T-helper 2 cell treated with Interferon-gamma antibody and Interleukin-4, amounts not matched to agents 5 μg/mL and 100 μg/mL, for 36 hours (primary cell): Measurements from ENCODE around the gene COL6A5.

Experiments used
- DNase-seq: peaks from one replicate; pipeline ENCODE4 v3.0.0; 2021; ENCODE audit warnings: low spot score
- H3K27ac Mint-ChIP-seq: one replicate; pipeline ENCODE4 v1.8.0; 2021; ENCODE audit warnings: mild to moderate bottlenecking, mixed read lengths
- H3K27me3 Mint-ChIP-seq: one replicate; pipeline ENCODE4 v1.8.0; 2021; ENCODE audit warnings: low read depth, mixed read lengths
- H3K36me3 Mint-ChIP-seq: one replicate; pipeline ENCODE4 v1.8.0; 2021; ENCODE audit warnings: low read depth, mixed read lengths
- H3K4me1 Mint-ChIP-seq: one replicate; pipeline ENCODE4 v1.8.0; 2021; ENCODE audit warnings: low read depth, mixed read lengths
- H3K4me3 Mint-ChIP-seq: one replicate; pipeline ENCODE4 v1.8.0; 2022; ENCODE audit warnings: mild to moderate bottlenecking, moderate library complexity, mixed read lengths
- H3K9me3 Mint-ChIP-seq: one replicate; pipeline ENCODE4 v1.8.0; 2021; ENCODE audit warnings: mixed read lengths

COL6A5 gene

GRCh38 chr3:130374908-130375307 lies 29.4 kb downstream of the COL6A5 start:
- no peak overlapping the region for H3K27ac Mint-ChIP-seq
- no peak overlapping the region for H3K4me3 Mint-ChIP-seq
- no peaks in the 10 kb centered on the region for H3K9me3 Mint-ChIP-seq
- H3K27me3 Mint-ChIP-seq, result no peaks in the 10 kb centered on the region
- H3K4me1 Mint-ChIP-seq, result no peaks in the 10 kb centered on the region
- no peak for DNase-seq
- H3K36me3 Mint-ChIP-seq, result no peaks in the 10 kb centered on the region

- Mint-ChIP-seq H3K4me1 (no peaks in the 10 kb centered on the region), H3K9me3 (no peaks in the 10 kb centered on the region), H3K4me3 (no peak overlapping the region)
Observed at GRCh38 chr3:130377960-130378676, 32.6 kb downstream of the COL6A5 start.

GRCh38 chr3:130378677-130379191 lies 33.3 kb downstream of the COL6A5 start:
- Mint-ChIP-seq H3K9me3 (no peaks in the 10 kb centered on the region), H3K27ac (no peak overlapping the region), H3K27me3 (no peaks in the 10 kb centered on the region), H3K4me3 (no peak overlapping the region), H3K4me1 (no peaks in the 10 kb centered on the region), H3K36me3 (no peaks in the 10 kb centered on the region)
- DNase-seq, result no peak

More at GRCh38 chr3:130377960-130378676, 32.6 kb downstream of the COL6A5 start:
- H3K27ac Mint-ChIP-seq, result no peak overlapping the region
- no peaks in the 10 kb centered on the region for H3K27me3 Mint-ChIP-seq
- no peaks in the 10 kb centered on the region for H3K36me3 Mint-ChIP-seq
- DNase-seq, result no peak

- Mint-ChIP-seq H3K9me3 (no peaks in the 10 kb centered on the region), H3K4me3 (no peak overlapping the region), H3K36me3 (no peaks in the 10 kb centered on the region), H3K27ac (no peak overlapping the region), H3K4me1 (no peaks in the 10 kb centered on the region), H3K27me3 (no peaks in the 10 kb centered on the region)
- DNase-seq, result no peak
Observed at GRCh38 chr3:130379274-130379673, 33.8 kb downstream of the COL6A5 start.

GRCh38 chr3:130380398-130380797 lies 34.9 kb downstream of the COL6A5 start:
- no peaks in the 10 kb centered on the region for H3K36me3 Mint-ChIP-seq
- no peaks in the 10 kb centered on the region for H3K9me3 Mint-ChIP-seq
- no peak for DNase-seq
- no peak overlapping the region for H3K4me3 Mint-ChIP-seq
- no peaks in the 10 kb centered on the region for H3K27me3 Mint-ChIP-seq
- no peak overlapping the region for H3K27ac Mint-ChIP-seq
- no peaks in the 10 kb centered on the region for H3K4me1 Mint-ChIP-seq

GRCh38 chr3:130383424-130383823 lies 38.0 kb downstream of the COL6A5 start:
- Mint-ChIP-seq H3K27ac (no peak overlapping the region), H3K36me3 (no peaks in the 10 kb centered on the region), H3K4me1 (no peaks in the 10 kb centered on the region), H3K9me3 (no peaks in the 10 kb centered on the region), H3K4me3 (no peak overlapping the region), H3K27me3 (no peaks in the 10 kb centered on the region)
- DNase-seq, result no peak

- H3K27ac Mint-ChIP-seq, result no peak overlapping the region
Observed at GRCh38 chr3:130384476-130385025, 39.1 kb downstream of the COL6A5 start.

GRCh38 chr3:130386604-130387263 lies 41.3 kb downstream of the COL6A5 start:
- Mint-ChIP-seq H3K4me3 (no peak overlapping the region), H3K27me3 (no peaks in the 10 kb centered on the region), H3K27ac (no peak overlapping the region), H3K4me1 (no peaks in the 10 kb centered on the region), H3K36me3 (no peaks in the 10 kb centered on the region), H3K9me3 (no peaks in the 10 kb centered on the region)
- DNase-seq, result no peak

More at GRCh38 chr3:130384476-130385025, 39.1 kb downstream of the COL6A5 start:
- Mint-ChIP-seq H3K36me3 (no peaks in the 10 kb centered on the region), H3K9me3 (no peaks in the 10 kb centered on the region), H3K4me1 (no peaks in the 10 kb centered on the region), H3K4me3 (no peak overlapping the region), H3K27me3 (no peaks in the 10 kb centered on the region)
- no peak for DNase-seq

- no peak overlapping the region for H3K27ac Mint-ChIP-seq
- H3K4me1 Mint-ChIP-seq, result no peaks in the 10 kb centered on the region
- H3K36me3 Mint-ChIP-seq, result no peaks in the 10 kb centered on the region
- no peak for DNase-seq
- H3K27me3 Mint-ChIP-seq, result no peaks in the 10 kb centered on the region
- H3K9me3 Mint-ChIP-seq, result no peaks in the 10 kb centered on the region
- no peak overlapping the region for H3K4me3 Mint-ChIP-seq
Observed at GRCh38 chr3:130389743-130390478, 44.4 kb downstream of the COL6A5 start.

- no peaks in the 10 kb centered on the region for H3K4me1 Mint-ChIP-seq
- no peaks in the 10 kb centered on the region for H3K36me3 Mint-ChIP-seq
- no peaks in the 10 kb centered on the region for H3K9me3 Mint-ChIP-seq
- no peak overlapping the region for H3K27ac Mint-ChIP-seq
- H3K4me3 Mint-ChIP-seq, result no peak overlapping the region
- no peak for DNase-seq
- H3K27me3 Mint-ChIP-seq, result no peaks in the 10 kb centered on the region
Observed at GRCh38 chr3:130392266-130392665, 46.8 kb downstream of the COL6A5 start.

- no peaks in the 10 kb centered on the region for H3K9me3 Mint-ChIP-seq
- no peaks in the 10 kb centered on the region for H3K36me3 Mint-ChIP-seq
- H3K4me1 Mint-ChIP-seq, result no peaks in the 10 kb centered on the region
- no peaks in the 10 kb centered on the region for H3K27me3 Mint-ChIP-seq
- H3K27ac Mint-ChIP-seq, result no peak overlapping the region
- no peak overlapping the region for H3K4me3 Mint-ChIP-seq
- DNase-seq, result no peak
Observed at GRCh38 chr3:130393594-130393993, 48.1 kb downstream of the COL6A5 start.

GRCh38 chr3:130395331-130395730 lies 49.9 kb downstream of the COL6A5 start:
- Mint-ChIP-seq H3K36me3 (no peaks in the 10 kb centered on the region), H3K27ac (no peak overlapping the region), H3K4me3 (no peak overlapping the region), H3K9me3 (no peaks in the 10 kb centered on the region), H3K4me1 (no peaks in the 10 kb centered on the region), H3K27me3 (no peaks in the 10 kb centered on the region)
- no peak for DNase-seq

- Mint-ChIP-seq H3K27ac (no peak overlapping the region), H3K4me1 (no peaks in the 10 kb centered on the region), H3K27me3 (no peaks in the 10 kb centered on the region), H3K9me3 (no peaks in the 10 kb centered on the region), H3K4me3 (no peak overlapping the region), H3K36me3 (no peaks in the 10 kb centered on the region)
- no peak for DNase-seq
Observed at GRCh38 chr3:130395916-130396315, 50.4 kb downstream of the COL6A5 start.

- no peaks in the 10 kb centered on the region for H3K27me3 Mint-ChIP-seq
- H3K9me3 Mint-ChIP-seq, result peaks cover 14% of the 10 kb centered on the region
- no peaks in the 10 kb centered on the region for H3K4me1 Mint-ChIP-seq
- H3K27ac Mint-ChIP-seq, result no peak overlapping the region
- H3K36me3 Mint-ChIP-seq, result no peaks in the 10 kb centered on the region
- no peak overlapping the region for H3K4me3 Mint-ChIP-seq
- no peak for DNase-seq
Observed at GRCh38 chr3:130404401-130404800, 58.9 kb downstream of the COL6A5 start.
